EH (cell line): ENCODE results near the gene RHBDD2.
"Not testable (repeated sequence)": the region's sequence is repeated elsewhere in the genome, so short reads cannot be mapped to it uniquely, and the experiment has no call there.

Experiments used
- DNase-seq: peaks from one replicate; pipeline ENCODE4 v3.0.0-alpha.2; 2015; ENCODE audit warnings: low read depth

RHBDD2 gene

GRCh38 chr7:75878769-75879611 is at the start of gene RHBDD2:
RHBDD2 (plus strand) TSS chr7:75879034; CDS start chr7:75879083, 49 bp downstream.
- peak; percentile 93 for DNase-seq

- peak; percentile 62 for DNase-seq
These were observed 49.2 kb upstream of the RHBDD2 start for GRCh38 chr7:75829656-75830055.

GRCh38 chr7:75830978-75831377 is 47.9 kb upstream of the RHBDD2 start:
- DNase-seq = no peak

- DNase-seq = not testable (repeated sequence)
These were observed 45.2 kb upstream of the RHBDD2 start for GRCh38 chr7:75833662-75834061.

- DNase-seq = no peak
These were observed 43.0 kb upstream of the RHBDD2 start for GRCh38 chr7:75835688-75836285.

DNA sequence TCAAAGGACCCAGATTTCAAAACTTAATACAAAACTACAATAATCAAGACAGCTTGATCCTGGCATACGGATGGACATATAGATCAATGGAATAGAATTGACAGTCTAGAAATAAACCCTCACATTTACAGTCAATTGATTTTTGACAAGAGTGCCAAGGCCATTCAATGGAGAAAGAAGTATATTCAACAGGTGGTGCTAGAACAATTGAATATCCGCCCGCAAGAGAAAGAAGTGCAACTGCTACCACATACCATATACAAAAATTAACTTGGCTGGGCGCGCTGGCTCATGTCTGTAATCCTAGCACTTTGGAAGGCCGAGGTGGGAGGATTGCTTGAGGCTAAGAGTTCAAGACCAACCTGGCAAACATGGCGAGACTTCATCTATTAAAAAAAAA is 42.0 kb upstream of the RHBDD2 start:
- no peak for DNase-seq

DNA sequence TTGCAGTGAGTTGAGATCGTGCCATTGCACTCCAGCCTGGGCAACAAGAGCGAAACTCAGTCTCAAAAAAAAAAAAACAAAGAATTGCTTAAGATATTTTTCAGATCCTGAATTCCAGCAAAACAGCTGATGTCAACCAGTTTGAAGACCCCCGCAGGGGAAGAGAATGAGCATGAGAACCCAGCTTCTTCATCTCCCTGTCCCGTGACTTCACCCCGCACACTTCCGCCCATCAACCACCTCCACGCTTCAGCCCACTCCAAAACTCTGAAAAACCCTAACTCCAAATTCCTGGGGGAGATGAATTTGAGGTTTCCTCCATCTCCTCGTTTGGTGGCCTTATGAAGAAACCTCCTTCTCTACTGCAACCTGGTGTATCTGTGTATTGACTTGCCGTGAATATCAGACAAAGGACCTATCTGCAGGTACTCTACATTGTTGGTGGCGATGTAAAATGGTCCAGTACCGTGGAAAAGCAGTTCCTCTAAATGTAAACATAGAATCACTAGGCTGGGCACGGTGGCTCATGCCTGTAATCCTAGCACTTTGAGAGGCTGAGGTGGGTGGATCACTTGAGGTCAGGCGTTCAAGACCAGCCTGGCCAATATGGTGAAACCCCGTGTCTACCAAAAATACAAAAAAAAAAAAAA is 40.4 kb upstream of the RHBDD2 start:
- not testable (repeated sequence) for DNase-seq

DNA sequence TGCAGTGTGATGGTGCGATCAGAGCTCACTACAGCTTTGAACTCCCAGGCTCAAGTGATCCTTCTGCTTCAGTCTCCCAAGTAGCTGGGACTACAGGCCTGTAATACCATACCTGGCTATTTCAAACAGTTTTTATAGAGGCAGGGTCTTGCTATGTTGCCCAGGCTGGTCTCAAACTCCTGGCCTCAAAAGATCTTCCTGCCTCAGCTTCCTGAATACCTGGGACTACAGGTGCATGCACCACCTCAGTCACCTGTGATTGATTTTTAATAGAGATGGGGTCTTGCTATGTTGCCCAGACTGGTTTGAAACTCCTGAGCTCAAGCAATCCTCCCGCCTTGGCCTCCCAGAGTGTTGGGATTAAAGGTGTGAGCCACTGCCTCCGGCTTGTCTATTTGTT is 38.8 kb upstream of the RHBDD2 start:
- DNase-seq = no peak

DNA sequence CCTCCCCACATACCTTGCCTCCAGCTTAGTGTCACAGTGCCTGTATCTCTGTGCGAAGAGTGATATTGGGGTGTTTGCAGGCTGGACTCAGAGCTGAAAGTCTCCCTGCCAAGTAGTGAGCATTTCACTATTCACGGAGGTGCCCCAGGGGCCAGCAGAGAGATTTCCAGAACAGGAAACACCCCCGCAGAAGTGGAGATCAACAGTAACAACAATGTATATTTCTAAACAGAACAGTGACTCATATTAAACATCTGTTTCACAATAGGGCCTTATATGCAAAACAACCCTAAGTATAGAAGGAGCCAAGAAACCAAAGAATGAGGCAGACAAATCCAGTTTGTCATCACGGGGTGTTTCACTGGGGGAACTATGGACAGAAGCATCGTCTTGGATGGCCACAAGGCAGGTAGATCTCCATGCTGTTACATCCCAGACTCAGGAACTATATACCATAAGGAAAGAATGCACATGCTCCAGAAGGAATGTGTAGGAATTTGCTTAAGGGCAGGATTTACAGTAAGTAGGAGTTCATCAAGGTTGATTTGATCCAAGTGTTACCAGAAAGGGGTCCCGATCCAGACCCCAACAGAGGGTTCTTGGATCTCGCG is 35.9 kb upstream of the RHBDD2 start:
- DNase-seq = peak; percentile 88

DNA sequence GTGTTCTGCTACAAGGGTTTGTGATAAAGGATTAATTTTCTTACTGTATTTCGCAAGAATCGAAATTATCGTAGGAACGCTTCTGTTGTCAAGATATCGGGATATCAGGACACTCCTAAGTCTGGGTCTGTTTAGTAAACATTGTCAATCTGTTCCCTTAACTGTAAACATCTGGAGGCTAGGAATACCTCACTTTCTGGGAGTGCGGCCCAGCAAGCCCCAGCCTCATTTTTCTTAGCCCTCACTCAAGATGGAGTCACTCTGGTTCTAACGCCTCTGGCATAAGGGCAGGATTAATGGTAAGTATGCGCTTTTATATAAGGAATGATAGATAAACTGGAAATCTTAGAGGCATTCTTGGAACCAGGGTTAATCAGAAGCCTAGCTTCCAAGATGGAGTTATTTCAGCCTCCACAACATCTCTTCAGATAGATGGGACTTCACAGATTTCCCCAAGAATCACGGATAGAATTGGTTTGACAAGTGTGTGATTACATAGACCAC is 35.2 kb upstream of the RHBDD2 start:
- no peak for DNase-seq

DNA sequence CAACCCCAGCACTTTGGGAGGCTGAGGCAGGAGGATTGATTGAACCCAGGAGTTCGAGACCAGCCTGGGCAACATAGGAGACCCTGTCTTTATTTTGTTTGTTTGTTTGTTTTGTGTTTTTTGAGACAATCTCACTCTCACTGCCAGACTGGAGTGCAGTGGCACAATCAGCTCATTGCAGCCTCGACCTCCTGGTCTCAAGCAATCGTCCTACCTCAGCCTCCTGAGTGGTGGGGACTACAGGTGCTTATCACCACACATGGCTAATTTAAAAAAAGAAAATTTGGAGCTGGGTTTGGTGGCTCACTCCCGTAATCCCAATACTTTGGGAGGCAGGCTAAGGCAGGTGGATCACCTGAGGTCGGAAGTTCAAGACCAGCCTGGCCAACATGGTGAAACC is 34.7 kb upstream of the RHBDD2 start:
- no peak for DNase-seq

DNA sequence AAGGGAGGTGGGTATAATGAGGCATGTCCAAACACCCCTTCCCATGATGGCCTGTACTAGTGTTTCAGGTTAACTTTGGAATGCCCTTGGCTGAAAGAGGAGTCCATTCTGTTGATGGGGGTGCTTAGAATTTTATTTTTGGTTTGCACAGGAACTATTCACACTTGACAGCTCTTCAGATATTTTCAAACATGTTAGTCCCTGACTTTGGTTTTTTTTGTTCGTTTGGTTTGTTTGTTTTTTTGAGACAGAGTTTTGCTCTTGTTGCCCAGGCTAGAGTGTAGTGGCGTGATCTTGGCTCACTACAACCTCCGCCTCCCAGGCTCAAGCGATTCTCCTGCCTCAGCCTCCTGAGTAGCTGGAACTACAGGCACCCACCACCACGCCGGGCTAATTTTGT is 33.7 kb upstream of the RHBDD2 start:
- not testable (repeated sequence) for DNase-seq

GRCh38 chr7:75847707-75848106 is 31.1 kb upstream of the RHBDD2 start:
- DNase-seq = no peak

GRCh38 chr7:75849573-75849972 is 29.3 kb upstream of the RHBDD2 start:
- DNase-seq = no peak

DNA sequence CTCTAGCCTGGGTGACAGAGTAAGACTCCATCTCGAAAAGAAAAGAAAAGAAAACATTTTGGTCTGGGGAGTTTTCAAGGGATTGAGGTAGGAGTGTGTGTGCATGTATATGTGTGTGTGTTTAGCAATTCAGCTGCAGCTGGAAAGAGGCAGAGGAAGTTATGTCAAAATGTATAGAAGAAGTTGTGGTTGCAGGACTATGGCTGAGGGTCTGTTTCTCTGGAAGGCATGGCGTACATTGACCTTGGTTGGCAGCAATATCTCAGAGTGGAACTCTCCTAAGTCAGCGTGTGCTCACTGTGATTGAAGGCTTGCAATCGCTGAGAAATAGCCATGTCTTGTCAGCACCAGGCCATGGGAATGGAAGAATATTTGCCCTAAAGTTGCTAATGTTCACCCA is 28.6 kb upstream of the RHBDD2 start:
- no peak for DNase-seq

DNA sequence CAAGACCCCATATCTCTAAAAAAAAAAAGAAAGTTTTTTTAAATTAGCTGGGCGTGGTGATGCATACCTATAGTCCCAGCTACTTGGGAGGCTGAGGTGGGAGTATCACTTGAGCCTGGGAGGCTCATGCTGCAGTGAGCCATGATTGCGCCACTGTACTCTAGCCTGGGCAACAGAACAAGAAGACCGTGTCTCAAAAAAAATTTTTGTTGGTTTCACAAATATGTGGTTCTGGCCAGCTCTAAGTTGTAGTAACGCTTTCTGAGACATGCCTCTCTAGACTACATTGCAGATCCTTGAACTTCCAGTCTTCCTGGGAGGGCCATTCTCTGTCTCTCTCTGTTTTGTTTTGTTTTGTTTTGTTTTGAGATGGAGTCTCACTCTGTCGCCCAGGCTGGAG is 24.6 kb upstream of the RHBDD2 start:
- DNase-seq = peak; percentile 74

DNA sequence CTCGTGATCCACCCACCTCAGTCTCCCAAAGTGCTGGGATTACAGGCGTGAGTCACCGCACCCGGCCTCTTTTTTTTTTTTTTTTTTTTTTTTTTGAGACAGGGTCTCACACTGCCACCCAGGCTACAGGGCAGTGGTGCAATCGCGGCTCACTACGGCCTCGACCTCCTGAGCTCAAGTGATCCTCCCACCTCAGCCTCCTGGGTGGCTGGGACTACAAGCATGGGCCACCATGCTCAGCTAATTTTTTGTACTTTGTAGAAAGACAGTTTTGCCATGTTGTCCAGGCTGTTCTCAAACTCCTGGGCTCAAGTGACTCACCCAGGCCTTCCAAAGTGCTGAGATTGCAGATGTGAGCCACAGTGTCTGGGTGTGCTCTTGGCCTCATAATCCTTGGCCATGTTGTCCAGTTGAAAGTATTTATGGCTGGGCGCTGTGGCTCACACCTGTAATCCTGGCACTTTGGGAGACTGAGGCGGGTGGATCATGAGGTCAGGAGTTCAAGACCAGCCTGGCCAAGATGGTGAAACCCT is 24.0 kb upstream of the RHBDD2 start:
- peak; percentile 15 for DNase-seq

DNA sequence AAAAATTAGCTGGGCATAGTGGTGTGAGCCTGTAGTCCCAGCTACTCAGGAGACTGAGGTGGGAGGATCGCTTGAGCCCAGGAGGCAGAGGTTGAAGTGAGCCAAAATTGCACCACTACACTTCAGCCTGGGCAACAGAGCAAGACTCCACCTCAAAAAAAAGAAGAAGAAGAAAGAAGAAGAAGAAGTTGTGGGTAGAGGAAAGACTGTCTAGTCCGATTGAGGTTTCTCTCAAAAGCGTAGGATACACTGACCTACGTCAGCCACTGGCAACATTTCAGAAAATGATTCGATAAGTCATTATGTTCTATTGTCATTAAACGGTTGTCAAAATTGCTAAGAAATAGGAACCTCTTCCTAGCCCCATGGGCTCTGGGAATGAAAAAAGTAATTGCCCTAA is 22.3 kb upstream of the RHBDD2 start:
- DNase-seq = no peak

DNA sequence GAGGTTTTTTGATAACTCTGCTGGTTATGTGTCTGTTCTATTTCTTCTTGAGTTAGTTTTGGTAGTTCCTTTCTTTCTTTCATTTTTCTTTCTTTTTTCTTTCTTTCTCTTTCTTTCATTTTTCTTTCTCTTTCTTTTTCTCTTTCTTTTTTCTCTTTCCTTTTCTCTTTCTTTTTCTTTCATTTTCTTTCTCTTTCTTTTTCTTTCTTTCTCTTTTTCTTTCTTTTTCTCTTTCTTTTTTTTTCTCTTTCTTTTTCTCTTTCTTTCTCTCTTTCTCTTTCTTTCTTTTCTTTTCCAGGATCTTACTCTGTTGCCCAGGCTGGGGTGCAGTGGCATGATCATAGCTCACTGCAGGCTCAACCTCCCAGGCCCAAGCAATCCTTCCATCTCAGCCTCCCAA is 20.4 kb upstream of the RHBDD2 start:
- DNase-seq = no peak

GRCh38 chr7:75861636-75862035 is 17.2 kb upstream of the RHBDD2 start:
- no peak for DNase-seq

DNA sequence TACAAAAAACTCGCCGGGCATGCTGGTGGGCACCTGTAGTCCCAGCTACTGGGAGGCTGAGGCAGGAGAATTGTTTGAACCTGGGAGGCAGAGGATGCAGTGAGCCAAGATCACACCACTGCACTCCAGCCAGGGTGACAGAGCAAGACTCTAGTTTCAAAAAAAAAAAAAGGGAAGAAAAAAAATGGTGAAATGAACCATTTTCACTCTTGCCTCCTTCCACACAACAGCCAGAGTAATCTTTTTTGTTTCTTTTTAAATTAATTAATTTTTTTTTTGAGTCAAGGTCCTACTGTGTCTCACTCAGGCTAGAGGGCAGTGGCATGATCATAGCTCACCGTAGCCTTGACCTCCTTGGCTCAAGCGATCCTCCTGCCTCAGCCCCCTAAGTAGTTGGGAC is 14.6 kb upstream of the RHBDD2 start:
- not testable (repeated sequence) for DNase-seq

DNA sequence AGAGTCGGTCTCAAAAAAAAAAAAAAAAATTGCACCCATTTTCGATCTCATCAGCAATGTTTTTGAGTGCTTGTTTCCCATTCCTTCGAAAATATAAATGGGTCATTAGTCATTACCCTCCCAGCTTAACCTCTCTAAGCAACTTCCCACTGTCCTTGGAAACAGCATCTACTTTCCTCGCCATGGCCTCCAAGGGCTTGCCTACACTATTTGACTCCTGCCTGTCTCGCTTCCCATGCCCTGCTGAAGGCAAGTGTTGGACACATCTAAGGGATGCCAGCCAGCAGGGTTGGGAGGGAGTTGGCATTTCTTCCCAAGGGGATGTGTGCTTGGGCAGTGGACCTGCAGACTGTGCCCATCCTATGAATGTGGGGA is 12.7 kb upstream of the RHBDD2 start:
- DNase-seq = peak; percentile 53
